Keratinocyte (primary cell): ENCODE data around the gene TMC2. TPM values are rescaled to one million over a fixed set of nuclear protein-coding genes. Genes with fewer than 3 reads are reported as not detected.

Experiments
- DNase-seq: peaks from one replicate; pipeline ENCODE4 v3.0.0-alpha.2; 2011; ENCODE audit warnings: low read depth, missing footprints, low spot score
- FAIRE-seq: peaks from 2 replicates; lab custom pipeline; 2011; peaks lifted over from hg19 to GRCh38; lab: Jason Lieb, UNC
- H2AFZ ChIP-seq: 2 replicates; pipeline ENCODE4 v1.6.0; 2012; ENCODE audit warnings: low read length, control low read depth, inconsistent platforms; ENCODE audit not compliant: control insufficient read depth
- H3K27ac ChIP-seq: 2 replicates; pipeline ENCODE4 v1.5.1; 2011; ENCODE audit warnings: low read length; ENCODE audit not compliant: control insufficient read depth, insufficient read depth
- H3K27me3 ChIP-seq: 3 replicates; pipeline ENCODE4 v1.6.0; 2011; ENCODE audit warnings: low read length; ENCODE audit not compliant: control insufficient read depth, insufficient read depth; ENCODE audit errors: extremely low read depth
- H3K36me3 ChIP-seq, 2 experiments: 2 replicates in 1 of 2; 3 replicates in 1 of 2; pipeline ENCODE4 v1.5.1; 2011; ENCODE audit warnings: low read length in 2 of 2, mild to moderate bottlenecking in 1 of 2; ENCODE audit not compliant: control insufficient read depth in 2 of 2, insufficient read depth in 2 of 2; ENCODE audit errors: extremely low read depth in 1 of 2
- H3K4me1 ChIP-seq: 3 replicates; pipeline ENCODE4 v1.5.1; 2011; ENCODE audit warnings: low read length; ENCODE audit not compliant: control insufficient read depth, insufficient read depth; ENCODE audit errors: extremely low read depth
- H3K4me2 ChIP-seq: 3 replicates; pipeline ENCODE4 v1.6.0; 2011; ENCODE audit warnings: low read depth, low read length; ENCODE audit not compliant: control insufficient read depth, insufficient read depth; ENCODE audit errors: extremely low read depth
- H3K4me3 ChIP-seq, 3 experiments: fragments of 200-600 bp in 1 of 3; sonication (generic) in 1 of 3; 2 replicates in 2 of 3; 3 replicates in 1 of 3; pipeline ENCODE4 v1.5.1; 2011 to 2016; ENCODE audit warnings: low read length in 3 of 3, mild to moderate bottlenecking in 3 of 3, control low read depth in 2 of 3, inconsistent platforms in 1 of 3, low read depth in 1 of 3, mixed read lengths in 1 of 3, mixed run types in 1 of 3, moderate library complexity in 1 of 3; ENCODE audit not compliant: control insufficient read depth in 2 of 3, insufficient read depth in 2 of 3; ENCODE audit errors: extremely low read depth in 1 of 3
- H3K79me2 ChIP-seq: 2 replicates; pipeline ENCODE4 v1.6.0; 2012; ENCODE audit warnings: low read length; ENCODE audit not compliant: control insufficient read depth, insufficient read depth
- H3K9ac ChIP-seq: 3 replicates; pipeline ENCODE4 v1.6.0; 2011; ENCODE audit warnings: low read length; ENCODE audit not compliant: control insufficient read depth, insufficient read depth; ENCODE audit errors: extremely low read depth
- H3K9me1 ChIP-seq: 3 replicates; pipeline ENCODE4 v1.6.0; 2011; ENCODE audit warnings: low read length; ENCODE audit not compliant: control insufficient read depth, insufficient read depth; ENCODE audit errors: extremely low read depth
- H3K9me3 ChIP-seq: 2 replicates; pipeline ENCODE4 v1.5.1; 2012; ENCODE audit warnings: low read depth, low read length; ENCODE audit not compliant: control insufficient read depth
- H4K20me1 ChIP-seq: 3 replicates; pipeline ENCODE4 v1.6.0; 2011; ENCODE audit warnings: low read length; ENCODE audit not compliant: control insufficient read depth, insufficient read depth; ENCODE audit errors: extremely low read depth
- CTCF ChIP-seq, 3 experiments: IDR thresholded peaks in 1 of 3; conservative IDR thresholded peaks in 1 of 3; optimal IDR thresholded peaks in 1 of 3; 2 replicates in 2 of 3; 3 replicates in 1 of 3; pipeline versions ENCODE3 to v1.5.1; 2011; ENCODE audit warnings: low read length in 3 of 3, mild to moderate bottlenecking in 3 of 3, moderate library complexity in 2 of 3, control low read depth in 1 of 3, inconsistent platforms in 1 of 3; ENCODE audit not compliant: insufficient read depth in 2 of 3; ENCODE audit errors: extremely low read depth in 1 of 3
- EZH2 ChIP-seq: IDR thresholded peaks from one replicate; pipeline ENCODE4 v1.6.1; 2012; ENCODE audit warnings: inconsistent platforms, mild to moderate bottlenecking, low read length, moderate library complexity
- dilution Hi-C: fragments of 300-500 bp; cut with MboI; formaldehyde crosslinking; loops from one replicate; pipeline ENCODE4 v1.7.0; 2020; ENCODE audit warnings: low sequenced_read_pairs; ENCODE audit not compliant: extremely low pct_ligation_motif_present
- polyA plus RNA-seq, 5 experiments: library from polyadenylated mRNA; depleted of rRNA in 3 of 5; stranded (reverse) in 3 of 5; stranded (forward) in 1 of 5; unstranded in 1 of 5; fragments of >200 nt; gene quantifications; 1 replicate in 1 of 5; 2 replicates in 3 of 5; 3 replicates in 1 of 5; pipeline versions ENCODE4 v1.2.1 to v1.2.3, GENCODE V29; 2011 to 2012; ENCODE audit warnings: missing spikeins in 2 of 5, low read depth in 1 of 5, low replicate concordance in 1 of 5

TMC2 gene
- polyA plus RNA-seq, 1 donor (not counting 4 experiments of a cell fraction or from before 2014, with no cell fraction given): not detected

DNA sequence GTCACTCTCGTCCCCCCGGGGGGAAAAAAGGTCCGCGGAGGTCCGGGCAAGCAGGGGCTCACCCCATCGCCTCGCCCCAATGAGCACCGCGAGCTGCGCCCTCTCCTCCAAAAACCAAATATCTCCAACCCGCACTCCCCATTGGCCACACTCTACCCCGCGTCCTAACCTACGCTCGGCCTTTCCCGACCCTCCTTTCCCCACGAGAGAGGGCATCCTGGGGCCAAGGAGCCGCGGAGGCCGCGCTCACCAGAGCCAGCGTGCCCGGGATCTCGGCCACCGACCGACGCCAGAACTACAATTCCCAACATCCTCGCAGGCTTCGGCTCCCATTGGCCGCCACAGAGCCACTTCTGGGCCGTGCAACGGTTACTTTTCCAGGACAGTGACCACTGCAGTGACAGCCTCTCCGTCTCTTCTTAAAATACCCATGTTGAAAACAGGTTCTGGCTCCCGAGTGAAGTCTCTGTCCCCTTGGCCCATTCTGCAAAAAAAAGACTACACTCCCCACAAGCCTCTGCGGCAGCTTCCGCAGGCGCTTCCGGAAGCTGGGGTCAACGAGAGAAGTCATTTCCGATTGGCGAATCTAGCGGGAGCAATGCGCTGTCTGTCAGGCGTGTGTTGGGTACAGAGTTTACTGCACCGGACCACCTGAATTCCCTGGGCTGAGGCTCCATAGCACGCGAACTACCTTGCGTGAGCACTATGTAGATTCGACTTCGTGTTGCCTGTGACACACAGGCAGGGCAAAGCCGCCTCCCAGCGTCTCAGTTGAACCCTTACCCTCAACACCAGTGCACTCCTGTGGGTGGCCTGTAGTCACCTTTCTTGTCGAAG is 27.5 kb upstream of the TMC2 start, which contains the start of gene ZNF343:
Gene ZNF343, minus strand, starts transcription at position 285 of the 837 bp plus-strand sequence. CDS start 15,020 bp downstream, outside the sequence.
- peak; percentile 77 for FAIRE-seq
- dilution Hi-C loops: no loop called here
- no peaks in the 10 kb centered on the region for H3K27me3 ChIP-seq

GRCh38 chr20:2509468-2509781 is 26.9 kb upstream of the TMC2 start:
- peaks cover 19% of the 10 kb centered on the region for H3K79me2 ChIP-seq
- DNase-seq (no peak), FAIRE-seq (no peak)
- peak overlapping the region; percentile 96 for H2AFZ ChIP-seq
- no peaks in the 10 kb centered on the region for H3K27me3 ChIP-seq
- no peaks in the 10 kb centered on the region for H3K9me1 ChIP-seq
- no peaks in the 10 kb centered on the region for H4K20me1 ChIP-seq
- peak overlapping the region; percentile 74 for H3K4me2 ChIP-seq
- no peaks in the 10 kb centered on the region for H3K9me3 ChIP-seq
- peak overlapping the region; percentile 87 for H3K9ac ChIP-seq
- H3K4me3 ChIP-seq: peak overlapping the region; percentile 77 to 98 (median 80)
- H3K4me1 ChIP-seq: peaks cover 11% of the 10 kb centered on the region
- dilution Hi-C loops: no loop called here
- no peak for TF ChIP-seq CTCF (optimal IDR thresholded peaks at IDR 0.05 in 1 of 3, IDR thresholded peaks at IDR 0.05 in 1 of 3, conservative IDR thresholded peaks at IDR 0.05 in 1 of 3; ENCODE audit: extremely low read depth in 1 of 3, insufficient read depth in 2 of 3, low read length in 3 of 3)
- TF ChIP-seq EZH2: no peak
- H3K27ac ChIP-seq: peak overlapping the region; percentile 74
- no peaks in the 10 kb centered on the region for H3K36me3 ChIP-seq

More for the DNA sequence above, 27.5 kb upstream of the TMC2 start, which contains the start of gene ZNF343:
- no peaks in the 10 kb centered on the region for H4K20me1 ChIP-seq
- H3K9me1 ChIP-seq: no peaks in the 10 kb centered on the region
- H3K4me1 ChIP-seq: peaks cover 11% of the 10 kb centered on the region
- peak within 1 kb of the TSS; percentile 74 for H3K27ac ChIP-seq
- H3K4me2 ChIP-seq: peak within 1 kb of the TSS; percentile 74
- H3K79me2 ChIP-seq: peaks cover 21% of the 10 kb centered on the region
- no peaks in the 10 kb centered on the region for H3K36me3 ChIP-seq
- TF ChIP-seq EZH2: no peak
- TF ChIP-seq CTCF (optimal IDR thresholded peaks at IDR 0.05 in 1 of 3, IDR thresholded peaks at IDR 0.05 in 1 of 3, conservative IDR thresholded peaks at IDR 0.05 in 1 of 3; ENCODE audit: extremely low read depth in 1 of 3, insufficient read depth in 2 of 3, low read length in 3 of 3): no peak
- peak within 1 kb of the TSS; percentile 77 to 98 (median 80) for H3K4me3 ChIP-seq
- peak within 1 kb of the TSS; percentile 87 for H3K9ac ChIP-seq
- no peak for DNase-seq
- peak within 1 kb of the TSS; percentile 96 for H2AFZ ChIP-seq
- no peaks in the 10 kb centered on the region for H3K9me3 ChIP-seq
